CD4-positive, alpha-beta T cell (primary cell): ENCODE measurements around the gene SELENON. TPM values are rescaled to one million over a fixed set of nuclear protein-coding genes. Genes with fewer than 3 reads are reported as not detected.

Source experiments
- ATAC-seq: fragments of 200-7000 bp; cut with Tn5 transposase; one replicate; pipeline ENCODE4 v1.10.0; 2022; ENCODE audit warnings: mild to moderate bottlenecking; ENCODE audit not compliant: poor library complexity
- CTCF ChIA-PET: fragments of 350-600 bp; sonication (Branson Sonifier 250); formaldehyde crosslinking; loops from one replicate; lab custom pipeline; 2021; ENCODE audit warnings: antibody characterized with exemption, inconsistent platforms; lab: Charles Lee
- POLR2A ChIA-PET: fragments of 350-600 bp; sonication (Branson Sonifier 250); formaldehyde crosslinking; loops from one replicate; lab custom pipeline; 2021; ENCODE audit warnings: antibody characterized with exemption, inconsistent platforms; lab: Charles Lee
- DNase-seq, 14 experiments: peaks; one replicate each; pipeline ENCODE4 v3.0.0-alpha.2; 2013 to 2020; ENCODE audit warnings: mixed read lengths in 2 of 14
- H3K27ac ChIP-seq, 2 donors: one replicate each; pipeline versions ENCODE4 v1.5.1 to v1.7.0; 2013; ENCODE audit warnings: low read length in 2 of 2, low read depth in 1 of 2, mild to moderate bottlenecking in 1 of 2
- H3K27me3 ChIP-seq, 2 experiments: 1 replicate in 1 of 2; 2 replicates in 1 of 2; pipeline versions ENCODE4 v1.6.1 to v1.7.0; 2013; ENCODE audit warnings: low read length in 2 of 2, control low read depth in 1 of 2, mild to moderate bottlenecking in 1 of 2, moderate library complexity in 1 of 2; ENCODE audit not compliant: insufficient read depth in 2 of 2, control insufficient read depth in 1 of 2
- H3K36me3 ChIP-seq: one replicate; pipeline ENCODE4 v1.6.1; 2013; ENCODE audit warnings: low read length, control low read depth; ENCODE audit not compliant: insufficient read depth
- H3K4me1 ChIP-seq: one replicate; pipeline ENCODE4 v1.6.1; 2013; ENCODE audit warnings: low read length, control low read depth; ENCODE audit not compliant: insufficient read depth
- H3K4me3 ChIP-seq: one replicate; pipeline ENCODE4 v1.5.1; 2013; ENCODE audit warnings: mild to moderate bottlenecking, low read length, moderate library complexity
- H3K9me3 ChIP-seq, 2 experiments: 1 replicate in 1 of 2; 2 replicates in 1 of 2; pipeline versions ENCODE4 v1.6.1 to v1.7.0; 2013; ENCODE audit warnings: low read length in 2 of 2, mild to moderate bottlenecking in 2 of 2, control low read depth in 1 of 2, moderate library complexity in 1 of 2; ENCODE audit not compliant: control insufficient read depth in 1 of 2, insufficient read depth in 1 of 2
- H3K27ac Mint-ChIP-seq: one replicate; pipeline ENCODE4 v1.8.0; 2020; ENCODE audit warnings: mixed read lengths
- H3K27me3 Mint-ChIP-seq: one replicate; pipeline ENCODE4 v1.8.0; 2021; ENCODE audit warnings: mixed read lengths
- H3K36me3 Mint-ChIP-seq: one replicate; pipeline ENCODE4 v1.8.0; 2021; ENCODE audit warnings: low read depth, mixed read lengths
- H3K4me1 Mint-ChIP-seq: one replicate; pipeline ENCODE4 v1.8.0; 2021; ENCODE audit warnings: low read depth, mixed read lengths
- H3K4me3 Mint-ChIP-seq: one replicate; pipeline ENCODE4 v1.8.0; 2020; ENCODE audit warnings: mild to moderate bottlenecking, mixed read lengths
- H3K9me3 Mint-ChIP-seq: one replicate; pipeline ENCODE4 v1.8.0; 2020; ENCODE audit warnings: mixed read lengths
- CTCF ChIP-seq: fragments of 200-600 bp; IDR thresholded peaks from one replicate; pipeline ENCODE4 v1.8.0; 2022; ENCODE audit warnings: antibody characterized with exemption, mild to moderate bottlenecking
- intact Hi-C, 2 experiments: fragments of 100-400 bp; cut with DNase I in 1 of 2; cut with micrococcal nuclease in 1 of 2; formaldehyde crosslinking; loops; one replicate each; pipeline versions ENCODE4 v1.15.1 to v1.9.0; 2023 to 2025; cut with DNase I, micrococcal nuclease
- total RNA-seq, 174 experiments: library from RNA in 2 of 174; stranded (reverse) in 2 of 174; gene quantifications; one replicate each; pipeline ENCODE4 v1.2.3 and lab custom pipeline; 2021 to 2026

Gene SELENON
- total RNA-seq, 2 experiments from 2014 or later, result 25.3 to 25.7 TPM

DNA sequence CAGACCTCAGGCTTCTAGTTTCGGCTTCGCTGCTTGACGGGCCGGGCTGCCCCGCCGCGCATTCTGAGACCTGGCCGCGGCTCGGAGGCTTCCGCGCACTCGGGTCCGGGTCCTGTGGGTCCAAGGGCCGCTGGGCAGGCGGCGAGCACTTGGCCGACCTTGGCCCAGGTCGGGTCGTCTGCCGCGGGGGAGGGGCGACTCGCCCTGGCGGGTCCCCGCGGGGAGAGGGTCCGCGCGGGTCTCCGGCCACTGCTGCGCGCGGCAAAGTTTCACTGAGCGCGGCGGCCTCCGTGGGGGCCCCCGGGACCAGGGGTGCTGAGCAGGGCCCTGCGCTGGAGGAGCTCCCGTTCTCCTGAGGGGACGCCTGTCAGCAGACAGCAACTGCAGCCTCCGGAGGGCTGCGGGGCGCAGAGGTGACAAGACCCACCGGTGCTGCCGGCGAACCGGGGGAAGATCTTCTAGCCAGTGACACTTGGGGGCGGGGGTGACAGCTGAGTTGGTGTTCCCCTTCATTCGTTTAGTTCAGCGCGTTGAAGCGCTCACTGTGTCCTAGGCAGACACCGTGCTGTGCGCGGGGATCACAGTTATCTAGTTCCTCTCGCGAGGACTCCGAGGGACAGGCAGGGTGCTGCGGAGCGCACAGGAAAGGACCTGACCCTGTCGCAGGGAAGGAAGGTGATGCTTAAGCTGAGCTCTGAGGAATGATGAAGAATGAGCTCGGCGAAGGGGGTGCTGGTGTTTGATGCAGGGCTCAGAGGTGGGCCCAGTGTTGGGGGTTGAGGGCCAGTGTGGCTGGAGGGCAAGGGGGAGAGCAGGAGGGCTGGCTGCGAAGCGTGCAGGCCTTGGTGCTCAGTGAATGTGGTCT is 20.5 kb downstream of the SELENON start:
- Histone ChIP-seq H3K27ac (peak overlapping the region; percentile 88 to 89), H3K4me3 (peak overlapping the region; percentile 97), H3K36me3 (peaks cover under 1% of the 10 kb centered on the region), H3K9me3 (no peaks in the 10 kb centered on the region), H3K27me3 (no peaks in the 10 kb centered on the region), H3K4me1 (peaks cover 44% of the 10 kb centered on the region)
- H3K36me3 Mint-ChIP-seq, result peaks cover 23% of the 10 kb centered on the region
- ATAC-seq (peak; percentile 69), DNase-seq (peak; percentile 54 to 89 (median 66))
- intact Hi-C loops, result loop anchor here in 1 of 2 experiments (1.0 to 5.0 kb wide), 5 partner anchors 38 to 393 kb away; partner anchors contain the start of genes AUNIP, PAFAH2 and PAQR7
- H3K4me1 Mint-ChIP-seq, result peaks cover 50% of the 10 kb centered on the region
- H3K4me3 Mint-ChIP-seq, result peak overlapping the region; percentile 98
- peak overlapping the region; percentile 97 for H3K27ac Mint-ChIP-seq
- no peak for TF ChIP-seq CTCF
- CTCF ChIA-PET, result interaction anchor here (0.8 to 1.7 kb wide), 7 partner anchors 10 to 414 kb away, joined by 3 to 7 read pairs (median 3); partner anchors contain the start of genes CEP85 and PAQR7
- H3K27me3 Mint-ChIP-seq, result no peaks in the 10 kb centered on the region
- POLR2A ChIA-PET, result interaction anchor here (0.7 to 3.7 kb wide), 47 partner anchors 10 to 651 kb away, joined by 3 to 43 read pairs (median 5); partner anchors contain the start of genes AUNIP, DHDDS, HMGN2 and PAFAH2
- H3K9me3 Mint-ChIP-seq, result no peaks in the 10 kb centered on the region

GRCh38 chr1:25821112-25821476 is 21.1 kb downstream of the SELENON start:
- Histone ChIP-seq H3K9me3 (no peaks in the 10 kb centered on the region), H3K27me3 (no peaks in the 10 kb centered on the region), H3K4me3 (peak overlapping the region; percentile 97), H3K4me1 (peaks cover 44% of the 10 kb centered on the region), H3K27ac (peak overlapping the region; percentile 63 to 88), H3K36me3 (peaks cover 4% of the 10 kb centered on the region)
- no peak for DNase-seq
- H3K27ac Mint-ChIP-seq, result peak overlapping the region; percentile 97
- H3K36me3 Mint-ChIP-seq, result peaks cover 29% of the 10 kb centered on the region
- CTCF ChIA-PET, result interaction anchor here (1.0 to 1.2 kb wide), 2 partner anchors 16 to 317 kb away, joined by 3 read pairs; no protein-coding TSS in a partner anchor
- no peaks in the 10 kb centered on the region for H3K27me3 Mint-ChIP-seq
- ATAC-seq, result no peak
- peaks cover 50% of the 10 kb centered on the region for H3K4me1 Mint-ChIP-seq
- POLR2A ChIA-PET, result interaction anchor here (0.7 to 3.7 kb wide), 15 partner anchors 9 to 611 kb away, joined by 3 to 43 read pairs (median 12); partner anchors contain the start of genes DHDDS, PAFAH2, PAQR7 and RSRP1
- no peak for TF ChIP-seq CTCF
- intact Hi-C loops, result loop anchor here in 1 of 2 experiments (2.0 to 5.0 kb wide), 4 partner anchors 38 to 394 kb away; partner anchors contain the start of genes AUNIP and PAQR7
- H3K9me3 Mint-ChIP-seq, result no peaks in the 10 kb centered on the region
- H3K4me3 Mint-ChIP-seq, result peak overlapping the region; percentile 94

- no peaks in the 10 kb centered on the region for H3K27me3 Mint-ChIP-seq
- no peak for TF ChIP-seq CTCF
- H3K4me1 Mint-ChIP-seq, result peaks cover 50% of the 10 kb centered on the region
- no peaks in the 10 kb centered on the region for H3K9me3 Mint-ChIP-seq
- H3K4me3 ChIP-seq, result peak overlapping the region; percentile 97
- H3K36me3 Mint-ChIP-seq, result peaks cover 34% of the 10 kb centered on the region
- no peak for ATAC-seq
- H3K27me3 ChIP-seq, result no peaks in the 10 kb centered on the region
- peaks cover 9% of the 10 kb centered on the region for H3K36me3 ChIP-seq
- H3K9me3 ChIP-seq, result no peaks in the 10 kb centered on the region
- intact Hi-C loops, result loop anchor here in 1 of 2 experiments (2.0 to 5.0 kb wide), 4 partner anchors 37 to 394 kb away; partner anchors contain the start of genes AUNIP and PAQR7
- peak overlapping the region; percentile 97 for H3K27ac Mint-ChIP-seq
- peak overlapping the region; percentile 94 for H3K4me3 Mint-ChIP-seq
- peak in 1 of 14 experiments; percentile 17 for DNase-seq
- H3K4me1 ChIP-seq, result peaks cover 41% of the 10 kb centered on the region
- H3K27ac ChIP-seq, result peak overlapping the region; percentile 63 to 88
- CTCF ChIA-PET, result interaction anchor here (0.7 to 1.2 kb wide), 2 partner anchors 16 to 176 kb away, joined by 3 read pairs; partner anchors contain the start of gene PAFAH2
- POLR2A ChIA-PET, result interaction anchor here (2.4 to 3.7 kb wide), 2 partner anchors 9 to 54 kb away, joined by 22 to 43 read pairs; partner anchors contain the start of gene PAQR7
Observed at GRCh38 chr1:25821630-25822091, 21.7 kb downstream of the SELENON start.
